Common myeloid progenitor, CD34-positive (primary cell): ENCODE results near the gene WNT5B.

Source experiments
- CTCF ChIA-PET: fragments of 350-600 bp; sonication (Branson Sonifier 250); formaldehyde crosslinking; loops from one replicate; lab custom pipeline; 2021; ENCODE audit warnings: antibody characterized with exemption; lab: Charles Lee
- POLR2A ChIA-PET: fragments of 350-600 bp; sonication (Branson Sonifier 250); formaldehyde crosslinking; loops from one replicate; lab custom pipeline; 2021; ENCODE audit warnings: antibody characterized with exemption; lab: Charles Lee
- DNase-seq, 3 donors: peaks; one replicate each; pipeline versions ENCODE4 v3.0.0 to v3.0.0-alpha.2; 2013
- H3K27ac ChIP-seq, 2 experiments: 1 replicate in 1 of 2; 2 replicates in 1 of 2; pipeline ENCODE4 v1.7.0; 2013; ENCODE audit warnings: inconsistent platforms in 2 of 2, low read length in 2 of 2, mild to moderate bottlenecking in 2 of 2, low read depth in 1 of 2, moderate library complexity in 1 of 2; ENCODE audit not compliant: severe bottlenecking in 2 of 2, insufficient read depth in 1 of 2, poor library complexity in 1 of 2
- H3K27me3 ChIP-seq, 5 experiments: replicated peaks in 2 of 5; 1 replicate in 3 of 5; 2 replicates in 2 of 5; pipeline versions ENCODE4 v1.6.1 to v1.7.0; 2013; ENCODE audit warnings: low read length in 4 of 5, mild to moderate bottlenecking in 2 of 5, moderate library complexity in 2 of 5, inconsistent platforms in 1 of 5; ENCODE audit not compliant: insufficient read depth in 5 of 5, control insufficient read depth in 4 of 5
- H3K36me3 ChIP-seq, 4 experiments: 1 replicate in 2 of 4; 2 replicates in 2 of 4; pipeline versions ENCODE4 v1.6.1 to v1.7.0; 2013; ENCODE audit warnings: low read length in 3 of 4, control low read depth in 1 of 4, mild to moderate bottlenecking in 1 of 4; ENCODE audit not compliant: control insufficient read depth in 4 of 4, insufficient read depth in 4 of 4
- H3K4me1 ChIP-seq, 4 experiments: 1 replicate in 3 of 4; 2 replicates in 1 of 4; pipeline versions ENCODE4 v1.6.1 to v1.7.1; 2013; ENCODE audit warnings: low read length in 3 of 4, mild to moderate bottlenecking in 3 of 4, control low read depth in 1 of 4, inconsistent platforms in 1 of 4, moderate library complexity in 1 of 4; ENCODE audit not compliant: control insufficient read depth in 4 of 4, insufficient read depth in 4 of 4; ENCODE audit errors: control extremely low read depth in 1 of 4
- H3K4me3 ChIP-seq, 7 experiments: 1 replicate in 4 of 7; 2 replicates in 3 of 7; pipeline versions ENCODE4 v1.5.1 to v1.7.0; 2013; ENCODE audit warnings: mild to moderate bottlenecking in 7 of 7, low read length in 6 of 7, moderate library complexity in 6 of 7, inconsistent platforms in 2 of 7, low read depth in 2 of 7, control low read depth in 1 of 7; ENCODE audit not compliant: insufficient read depth in 4 of 7, control insufficient read depth in 1 of 7; ENCODE audit errors: extremely low read depth in 1 of 7
- H3K9me3 ChIP-seq, 5 experiments: 1 replicate in 4 of 5; 2 replicates in 1 of 5; pipeline versions ENCODE4 v1.6.1 to v1.7.1; 2013; ENCODE audit warnings: low read length in 4 of 5, mild to moderate bottlenecking in 2 of 5, inconsistent platforms in 1 of 5, low read depth in 1 of 5, moderate library complexity in 1 of 5; ENCODE audit not compliant: control insufficient read depth in 4 of 5, insufficient read depth in 2 of 5; ENCODE audit errors: control extremely low read depth in 1 of 5
- WGBS: methylation state at CpG from one replicate; pipeline ENCODE4 v1.1.5; 2013; ENCODE audit not compliant: insufficient coverage; 5-methylcytosine and 5-hydroxymethylcytosine counted together

WNT5B gene

DNA sequence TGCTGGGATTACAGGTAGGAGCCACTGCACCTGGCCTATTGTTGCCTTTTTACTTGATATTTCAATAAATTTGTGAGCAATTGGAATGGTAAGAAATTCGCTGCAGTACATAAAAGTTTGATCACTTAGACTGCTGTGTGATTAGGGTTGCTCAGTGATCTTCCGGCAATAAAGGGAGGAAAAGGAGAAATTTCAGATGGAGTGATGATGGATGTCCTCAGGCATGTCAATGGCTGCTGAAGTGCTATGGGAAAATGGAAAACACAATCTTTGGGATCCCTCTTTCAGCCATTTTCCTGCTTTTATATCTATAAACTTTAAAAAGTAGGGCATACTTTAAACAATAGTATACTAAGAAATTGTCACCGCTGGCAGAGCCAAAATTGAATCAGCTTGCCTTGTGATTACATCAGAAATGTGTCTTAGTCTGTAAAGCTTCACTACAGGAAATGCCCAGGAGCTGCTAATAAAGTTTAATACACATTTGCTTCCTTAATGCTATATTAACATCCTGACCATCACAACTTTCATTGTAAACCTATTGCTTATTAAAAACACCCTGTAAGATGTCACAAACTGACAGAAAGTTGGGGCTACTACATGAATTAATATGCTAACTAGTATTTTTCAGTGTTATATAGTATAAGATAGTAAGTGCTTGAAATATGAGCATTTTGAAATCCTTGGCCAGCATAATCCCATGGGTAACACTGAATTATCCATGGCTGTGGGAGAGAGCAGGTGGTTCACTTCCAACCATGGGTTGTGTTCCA, 20.9 kb upstream of the WNT5B start:
- CTCF ChIA-PET, result interaction anchor here (0.6 to 1.5 kb wide), 2 partner anchors 14 to 490 kb away, joined by 3 to 6 read pairs; no protein-coding TSS in a partner anchor
- no peaks in the 10 kb centered on the region for H3K36me3 ChIP-seq
- 86% methylated on average over 1 of the region's 3 CpGs for WGBS
- H3K9me3 ChIP-seq, result no peaks in the 10 kb centered on the region
- POLR2A ChIA-PET, result interaction anchor here (0.5 kb wide), 1 partner anchor 52 kb away, joined by 3 read pairs; no protein-coding TSS in a partner anchor
- DNase-seq, result no peak
- H3K4me3 ChIP-seq, result no peak overlapping the region
- no peak overlapping the region for H3K27ac ChIP-seq
- peaks cover 0 to 3% (median 0%) of the 10 kb centered on the region in 5 experiments for H3K27me3 ChIP-seq
- H3K4me1 ChIP-seq, result peaks cover 6 to 17% (median 11%) of the 10 kb centered on the region in 4 experiments

DNA sequence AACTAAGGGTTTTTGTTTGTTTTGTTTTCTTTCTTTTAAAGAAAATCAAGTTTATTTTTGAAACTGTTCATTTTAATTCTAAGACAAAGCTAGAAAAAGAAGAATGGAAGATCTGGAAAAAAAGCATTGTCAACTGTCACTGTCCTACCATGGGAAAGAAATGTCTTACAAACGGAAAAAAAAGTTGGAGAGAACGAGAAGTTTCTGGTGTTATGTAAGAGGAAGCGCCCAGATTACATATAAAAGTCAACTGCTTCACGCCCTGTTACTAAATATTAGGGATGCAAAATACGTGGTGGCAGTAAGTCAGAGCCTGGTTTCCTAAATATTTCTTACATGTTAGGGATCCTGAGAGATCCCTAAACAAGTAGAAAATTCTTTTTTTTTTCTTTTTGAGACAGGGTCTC, 20.3 kb upstream of the WNT5B start:
- H3K27ac ChIP-seq, result no peak overlapping the region
- POLR2A ChIA-PET, result interaction anchor here (0.5 kb wide), 1 partner anchor 53 kb away, joined by 3 read pairs; no protein-coding TSS in a partner anchor

DNA sequence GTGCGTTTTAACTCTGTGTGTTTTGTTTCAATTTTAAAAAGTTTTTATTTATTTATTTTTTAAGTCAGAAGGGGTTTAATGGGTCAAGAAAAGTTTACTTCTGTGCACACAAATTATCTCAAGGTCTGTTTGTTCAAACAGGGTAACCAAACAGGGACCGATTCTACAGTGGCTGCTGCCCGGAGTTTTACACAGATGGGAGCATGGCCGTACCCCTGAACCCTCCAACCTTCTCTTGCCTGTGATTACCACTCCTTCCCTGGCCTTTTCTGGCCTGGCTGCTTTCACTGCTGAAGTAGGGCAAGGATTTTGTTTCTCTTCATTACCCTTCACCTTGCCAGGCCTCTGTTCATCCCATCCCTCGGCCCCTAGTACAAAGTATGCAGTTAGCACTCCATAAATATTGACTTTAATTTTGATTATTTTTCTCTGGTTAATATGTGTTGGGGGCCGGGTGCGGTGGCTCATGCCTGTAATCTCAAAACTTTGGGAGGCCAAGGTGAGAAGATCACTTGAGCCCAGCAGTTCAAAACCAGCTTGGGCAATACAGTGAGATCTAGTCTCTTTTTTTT, 18.9 kb upstream of the WNT5B start:
- Histone ChIP-seq H3K4me3 (no peak overlapping the region), H3K9me3 (no peaks in the 10 kb centered on the region), H3K27me3 (peaks cover 0 to 3% (median 0%) of the 10 kb centered on the region in 5 experiments), H3K27ac (no peak overlapping the region), H3K36me3 (no peaks in the 10 kb centered on the region), H3K4me1 (peaks cover 6 to 14% (median 10%) of the 10 kb centered on the region in 4 experiments)
- ChIA-PET CTCF (no interaction called here), POLR2A (no interaction called here)
- DNase-seq, result no peak
- 100% methylated on average over 1 of the region's 7 CpGs for WGBS

More for the DNA sequence above, 20.3 kb upstream of the WNT5B start:
- 6% methylated on average over 3 of the region's 5 CpGs for WGBS
- Histone ChIP-seq H3K4me1 (peaks cover 6 to 17% (median 11%) of the 10 kb centered on the region in 4 experiments), H3K27me3 (peaks cover 0 to 3% (median 0%) of the 10 kb centered on the region in 5 experiments), H3K36me3 (no peaks in the 10 kb centered on the region), H3K4me3 (no peak overlapping the region), H3K9me3 (no peaks in the 10 kb centered on the region)
- CTCF ChIA-PET, result interaction anchor here (0.6 to 1.5 kb wide), 2 partner anchors 15 to 491 kb away, joined by 3 to 6 read pairs; no protein-coding TSS in a partner anchor
- no peak for DNase-seq

DNA sequence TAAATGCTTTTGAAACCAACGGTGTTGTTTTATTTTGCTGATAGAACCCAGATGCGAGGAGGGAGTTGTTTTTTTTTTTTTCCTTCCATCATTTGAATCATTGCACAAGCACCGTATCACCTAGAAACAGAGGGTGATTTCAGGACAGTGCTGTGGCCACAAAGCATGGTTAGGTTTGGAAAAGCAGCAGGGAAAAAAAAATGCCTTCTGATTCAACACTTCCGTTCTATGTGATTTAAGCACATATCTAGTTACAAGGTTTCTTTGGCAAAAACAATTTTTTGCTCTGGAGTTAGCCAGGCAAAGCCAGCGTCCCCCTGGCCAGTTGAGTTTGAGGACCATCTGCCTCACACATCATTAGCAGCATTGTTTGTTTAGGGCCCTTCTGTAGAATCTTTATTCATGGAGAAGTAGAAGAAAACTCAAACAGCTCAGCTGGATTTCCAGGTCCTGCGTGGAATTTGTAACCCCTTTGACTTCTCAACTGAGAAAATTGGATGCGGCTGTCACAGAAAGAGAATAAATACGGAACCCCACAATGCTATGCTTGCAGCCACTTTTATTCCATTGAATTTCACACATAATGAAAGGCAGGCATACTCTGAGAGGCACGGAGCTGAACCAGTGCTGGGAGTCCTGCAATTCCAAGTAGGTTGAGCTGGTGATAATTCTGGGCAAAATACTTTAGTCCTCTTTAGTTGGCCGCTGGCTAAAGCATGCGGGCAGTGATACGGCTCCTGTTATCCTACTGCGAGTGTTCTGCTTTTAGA, 17.0 kb upstream of the WNT5B start:
- Histone ChIP-seq H3K36me3 (no peaks in the 10 kb centered on the region), H3K27ac (no peak overlapping the region), H3K27me3 (no peaks in the 10 kb centered on the region), H3K4me1 (peaks cover 5 to 13% (median 11%) of the 10 kb centered on the region in 4 experiments), H3K4me3 (no peak overlapping the region), H3K9me3 (no peaks in the 10 kb centered on the region)
- POLR2A ChIA-PET, result no interaction called here
- no peak for DNase-seq
- CTCF ChIA-PET, result interaction anchor here (1.1 to 2.3 kb wide), 4 partner anchors 8 to 22 kb away, joined by 3 to 11 read pairs (median 4); no protein-coding TSS in a partner anchor
- 91% methylated on average over 10 of the region's 13 CpGs for WGBS

DNA sequence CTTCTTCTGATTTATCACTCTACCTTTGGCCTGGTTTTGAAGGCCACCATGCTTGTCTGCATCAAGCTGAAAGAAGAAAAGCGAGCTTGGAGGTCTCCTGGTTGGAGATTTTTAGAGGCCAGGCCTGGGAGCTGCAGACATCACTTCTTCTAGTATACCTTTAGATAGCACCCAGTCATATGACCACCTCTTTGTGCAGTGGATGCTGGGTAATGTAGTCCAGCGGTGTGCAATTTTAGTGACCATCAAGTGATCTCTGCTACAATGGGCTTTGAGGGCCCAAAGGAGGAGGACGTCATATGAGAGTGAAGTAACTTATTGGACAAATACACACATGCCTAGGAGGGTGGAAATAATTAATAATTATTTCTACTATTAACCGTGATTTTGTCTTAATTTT, 15.2 kb upstream of the WNT5B start:
- CTCF ChIA-PET, result interaction anchor here (2.3 kb wide), 1 partner anchor 10 kb away, joined by 11 read pairs; no protein-coding TSS in a partner anchor
- H3K27ac ChIP-seq, result no peak overlapping the region
- no peaks in the 10 kb centered on the region for H3K9me3 ChIP-seq
- POLR2A ChIA-PET, result no interaction called here
- DNase-seq, result no peak
- no peaks in the 10 kb centered on the region for H3K27me3 ChIP-seq
- H3K36me3 ChIP-seq, result no peaks in the 10 kb centered on the region
- H3K4me1 ChIP-seq, result peaks cover 10 to 24% (median 17%) of the 10 kb centered on the region in 4 experiments
- no peak overlapping the region for H3K4me3 ChIP-seq
- 100% methylated on average over 1 of the region's 4 CpGs for WGBS

DNA sequence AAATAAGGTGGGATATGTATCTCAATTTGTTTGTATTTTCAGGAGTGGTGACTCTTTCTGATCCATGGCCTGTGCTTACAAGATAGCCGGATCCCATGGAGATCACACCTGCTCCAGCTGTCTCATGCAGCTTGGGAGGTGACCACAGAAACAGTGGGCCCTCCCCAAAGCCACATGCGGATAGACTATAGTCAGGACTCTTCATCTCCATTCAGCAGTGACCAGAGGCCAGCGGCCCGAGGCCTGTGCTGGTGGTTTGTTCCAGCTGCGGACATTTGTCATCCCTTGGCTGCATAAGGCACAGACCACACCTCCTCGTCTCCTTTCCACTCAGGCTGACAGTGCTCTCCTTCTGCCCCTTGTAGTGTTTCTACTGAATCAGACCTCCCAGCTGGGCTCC, 14.7 kb upstream of the WNT5B start:
- no peaks in the 10 kb centered on the region for H3K36me3 ChIP-seq
- peaks cover 13 to 29% (median 19%) of the 10 kb centered on the region in 4 experiments for H3K4me1 ChIP-seq
- no peak overlapping the region for H3K4me3 ChIP-seq
- CTCF ChIA-PET, result interaction anchor here (1.3 kb wide), 1 partner anchor 21 kb away, joined by 3 read pairs; no protein-coding TSS in a partner anchor
- 98% methylated on average over 6 of the region's 6 CpGs for WGBS
- no peak for DNase-seq
- H3K27me3 ChIP-seq, result no peaks in the 10 kb centered on the region
- POLR2A ChIA-PET, result no interaction called here
- no peaks in the 10 kb centered on the region for H3K9me3 ChIP-seq
- H3K27ac ChIP-seq, result no peak overlapping the region
